Loucy (cell line): Measurements from ENCODE around the gene SPNS3.

Source experiments
- H2AFZ ChIP-seq: fragments of 200-600 bp; sonication (generic); 2 replicates; pipeline ENCODE4 v1.6.0; 2016; ENCODE audit warnings: antibody characterized with exemption, mild to moderate bottlenecking, low read length, moderate library complexity
- H3F3A ChIP-seq: fragments of 200-600 bp; 2 replicates; pipeline ENCODE4 v1.6.0; 2016; ENCODE audit warnings: antibody characterized with exemption, low read depth, mild to moderate bottlenecking
- H3K27me3 ChIP-seq: fragments of 200-600 bp; sonication (generic); 2 replicates; pipeline ENCODE4 v1.6.1; 2014; ENCODE audit warnings: low read length, mild to moderate bottlenecking; ENCODE audit not compliant: insufficient read depth, poor library complexity, severe bottlenecking
- H3K36me3 ChIP-seq: fragments of 200-600 bp; sonication (generic); 2 replicates; pipeline ENCODE4 v1.6.1; 2016; ENCODE audit warnings: low read length; ENCODE audit not compliant: insufficient read depth
- H3K4me1 ChIP-seq: fragments of 200-600 bp; sonication (generic); 2 replicates; pipeline ENCODE4 v1.5.1; 2014; ENCODE audit warnings: low read length, mild to moderate bottlenecking; ENCODE audit not compliant: insufficient read depth, poor library complexity, severe bottlenecking
- H3K4me2 ChIP-seq: fragments of 200-600 bp; sonication (generic); 2 replicates; pipeline ENCODE4 v1.6.0; 2014; ENCODE audit warnings: antibody characterized with exemption, low read length, low read depth, mild to moderate bottlenecking; ENCODE audit not compliant: poor library complexity, severe bottlenecking
- H3K4me3 ChIP-seq: fragments of 200-600 bp; sonication (generic); 2 replicates; pipeline ENCODE4 v1.5.1; 2014; ENCODE audit warnings: low read length, mild to moderate bottlenecking, mixed read lengths; ENCODE audit not compliant: poor library complexity, severe bottlenecking
- H3K79me2 ChIP-seq: fragments of 200-600 bp; sonication (generic); 2 replicates; pipeline ENCODE4 v1.6.1; 2014; ENCODE audit warnings: low read length; ENCODE audit not compliant: insufficient read depth
- H3K9ac ChIP-seq: fragments of 200-600 bp; sonication (generic); 2 replicates; pipeline ENCODE4 v1.6.0; 2014; ENCODE audit warnings: mild to moderate bottlenecking, low read depth, low read length, moderate library complexity; ENCODE audit not compliant: poor library complexity, severe bottlenecking
- H3K9me2 ChIP-seq: fragments of 200-600 bp; sonication (generic); replicated peaks from 2 replicates; pipeline ENCODE4 v1.6.1; 2016; ENCODE audit warnings: low read depth, low read length, mixed read lengths
- H3K9me3 ChIP-seq: fragments of 200-600 bp; sonication (generic); 2 replicates; pipeline ENCODE4 v1.6.1; 2014; ENCODE audit warnings: mild to moderate bottlenecking, antibody characterized with exemption, low read length, low read depth; ENCODE audit not compliant: insufficient read depth
- H4K20me1 ChIP-seq: fragments of 200-600 bp; sonication (generic); 2 replicates; pipeline ENCODE4 v1.6.0; 2014; ENCODE audit warnings: antibody characterized with exemption, low read length, mild to moderate bottlenecking; ENCODE audit not compliant: insufficient read depth, poor library complexity, severe bottlenecking
- EZH2phosphoT487 ChIP-seq: fragments of 200-600 bp; IDR thresholded peaks from 2 replicates; pipeline ENCODE4 v1.6.1; 2018; ENCODE audit warnings: antibody characterized with exemption, mild to moderate bottlenecking, moderate library complexity, borderline replicate concordance
- TF ChIP-seq, protein P1 (sequence below): fragments of 200-600 bp; sonication (generic); conservative IDR thresholded peaks from 2 replicates; pipeline ENCODE4 v1.5.1; 2014; ENCODE audit warnings: mild to moderate bottlenecking, antibody characterized with exemption, low read length

SPNS3 gene

DNA sequence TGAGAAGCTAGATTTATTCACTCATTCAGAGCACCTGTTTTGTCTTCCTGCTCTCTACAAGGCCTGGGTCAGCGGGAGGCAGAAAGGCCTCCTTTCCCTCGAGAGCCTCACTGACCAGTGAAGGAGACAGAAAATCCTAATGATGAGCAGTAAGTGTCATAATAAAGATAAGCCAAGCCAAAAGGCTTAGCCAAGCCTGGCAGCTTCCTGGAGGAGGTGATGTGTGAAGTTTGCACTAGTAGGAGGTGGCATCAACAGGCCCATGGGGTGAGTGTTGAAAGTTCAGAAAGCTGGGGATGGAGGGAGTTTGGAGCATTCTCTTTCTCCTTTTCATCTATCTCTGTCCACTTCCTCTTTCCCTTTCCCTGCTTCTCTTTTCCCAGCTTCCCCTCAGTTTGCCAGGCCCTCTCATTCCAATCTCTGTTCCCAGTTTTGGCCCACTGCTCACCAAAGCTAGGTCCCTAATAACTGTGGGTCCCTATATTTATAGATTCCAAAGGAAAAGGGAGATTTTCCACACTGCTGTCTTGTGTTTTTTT, 16.5 kb upstream of the SPNS3 start:
- TF ChIP-seq, protein P1, sequence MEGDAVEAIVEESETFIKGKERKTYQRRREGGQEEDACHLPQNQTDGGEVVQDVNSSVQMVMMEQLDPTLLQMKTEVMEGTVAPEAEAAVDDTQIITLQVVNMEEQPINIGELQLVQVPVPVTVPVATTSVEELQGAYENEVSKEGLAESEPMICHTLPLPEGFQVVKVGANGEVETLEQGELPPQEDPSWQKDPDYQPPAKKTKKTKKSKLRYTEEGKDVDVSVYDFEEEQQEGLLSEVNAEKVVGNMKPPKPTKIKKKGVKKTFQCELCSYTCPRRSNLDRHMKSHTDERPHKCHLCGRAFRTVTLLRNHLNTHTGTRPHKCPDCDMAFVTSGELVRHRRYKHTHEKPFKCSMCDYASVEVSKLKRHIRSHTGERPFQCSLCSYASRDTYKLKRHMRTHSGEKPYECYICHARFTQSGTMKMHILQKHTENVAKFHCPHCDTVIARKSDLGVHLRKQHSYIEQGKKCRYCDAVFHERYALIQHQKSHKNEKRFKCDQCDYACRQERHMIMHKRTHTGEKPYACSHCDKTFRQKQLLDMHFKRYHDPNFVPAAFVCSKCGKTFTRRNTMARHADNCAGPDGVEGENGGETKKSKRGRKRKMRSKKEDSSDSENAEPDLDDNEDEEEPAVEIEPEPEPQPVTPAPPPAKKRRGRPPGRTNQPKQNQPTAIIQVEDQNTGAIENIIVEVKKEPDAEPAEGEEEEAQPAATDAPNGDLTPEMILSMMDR, result no peak
- TF ChIP-seq EZH2phosphoT487, result no peak
- no peak overlapping the region for H3K9ac ChIP-seq
- H3K4me3 ChIP-seq, result no peak overlapping the region
- no peak overlapping the region for H3K4me2 ChIP-seq
- H2AFZ ChIP-seq, result no peak overlapping the region
- H3K9me3 ChIP-seq, result no peaks in the 10 kb centered on the region
- no peaks in the 10 kb centered on the region for H3K36me3 ChIP-seq
- H3K27me3 ChIP-seq, result no peaks in the 10 kb centered on the region
- H3K4me1 ChIP-seq, result peaks cover 3% of the 10 kb centered on the region
- H3K9me2 ChIP-seq, result no peaks in the 10 kb centered on the region
- H3F3A ChIP-seq, result no peaks in the 10 kb centered on the region
- H4K20me1 ChIP-seq, result no peaks in the 10 kb centered on the region
- no peaks in the 10 kb centered on the region for H3K79me2 ChIP-seq

DNA sequence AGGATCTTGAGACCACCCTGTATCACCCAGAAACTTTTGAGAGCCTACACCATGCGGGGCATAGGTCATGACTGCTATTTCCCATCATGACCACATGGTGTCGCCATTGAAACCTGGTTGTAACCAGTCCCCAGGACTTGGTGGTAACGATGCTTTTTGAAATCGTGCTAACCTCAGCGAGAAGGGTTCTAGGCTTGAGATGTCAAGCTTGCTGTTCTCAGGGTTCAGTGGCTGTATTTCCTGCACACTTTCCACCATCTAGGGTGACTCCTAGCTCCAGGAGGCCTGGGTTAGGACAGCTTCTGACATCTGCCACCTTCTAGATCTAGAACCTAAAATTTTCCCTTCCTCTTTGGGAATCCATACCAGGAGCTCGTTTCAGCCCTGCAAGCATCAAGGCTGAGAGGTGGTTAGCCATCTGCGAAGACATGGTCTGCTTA, 13.0 kb upstream of the SPNS3 start:
- Histone ChIP-seq H3K9me3 (no peaks in the 10 kb centered on the region), H2AFZ (peak overlapping the region; percentile 72), H3K4me2 (peak overlapping the region; percentile 62), H3K79me2 (no peaks in the 10 kb centered on the region), H4K20me1 (no peaks in the 10 kb centered on the region), H3K36me3 (no peaks in the 10 kb centered on the region), H3K27me3 (no peaks in the 10 kb centered on the region), H3K4me1 (peaks cover 13% of the 10 kb centered on the region), H3K9me2 (no peaks in the 10 kb centered on the region), H3K4me3 (peak overlapping the region; percentile 16), H3F3A (no peaks in the 10 kb centered on the region), H3K9ac (peak overlapping the region; percentile 29)
- TF ChIP-seq, protein P1, result peak; percentile 87
- no peak for TF ChIP-seq EZH2phosphoT487

DNA sequence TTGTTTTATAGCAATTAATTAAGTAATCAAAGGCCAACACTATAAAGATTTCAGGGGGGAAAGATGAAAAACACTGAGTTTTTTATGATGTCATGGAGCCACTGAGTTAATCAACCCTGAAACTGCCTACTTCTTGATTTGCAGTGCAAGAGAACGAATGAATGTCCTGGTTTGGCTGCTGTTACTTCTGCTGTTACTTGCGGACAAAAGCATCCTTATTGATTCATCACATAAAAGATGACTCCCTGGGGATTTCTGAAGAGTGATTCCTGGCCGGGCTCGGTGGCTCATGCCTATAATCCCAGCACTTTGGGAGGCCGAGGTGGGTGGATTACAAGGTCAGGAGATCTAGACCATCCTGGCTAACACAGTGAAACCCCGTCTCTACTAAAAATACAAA, 10.9 kb upstream of the SPNS3 start:
- H3K4me1 ChIP-seq, result peaks cover 13% of the 10 kb centered on the region
- no peaks in the 10 kb centered on the region for H4K20me1 ChIP-seq
- H3K36me3 ChIP-seq, result no peaks in the 10 kb centered on the region
- no peaks in the 10 kb centered on the region for H3K9me2 ChIP-seq
- no peaks in the 10 kb centered on the region for H3K79me2 ChIP-seq
- H3K9me3 ChIP-seq, result no peaks in the 10 kb centered on the region
- no peaks in the 10 kb centered on the region for H3K27me3 ChIP-seq
- peak overlapping the region; percentile 22 for H3K9ac ChIP-seq
- H3K4me2 ChIP-seq, result no peak overlapping the region
- no peaks in the 10 kb centered on the region for H3F3A ChIP-seq
- H3K4me3 ChIP-seq, result no peak overlapping the region
- peak overlapping the region; percentile 52; the same call in 1 of the 2 replicates for H2AFZ ChIP-seq
- TF ChIP-seq EZH2phosphoT487, result no peak
- TF ChIP-seq, protein P1, result no peak
